ENCODE results near the gene G3BP2. TPM values are rescaled to one million over a fixed set of nuclear protein-coding genes. Genes with fewer than 3 reads are reported as not detected.

The G3BP2 gene
- total and polyA plus RNA-seq, 2 donors (not counting 1 experiment from before 2014, with no cell fraction given): 33.0 to 154 TPM

DNA sequence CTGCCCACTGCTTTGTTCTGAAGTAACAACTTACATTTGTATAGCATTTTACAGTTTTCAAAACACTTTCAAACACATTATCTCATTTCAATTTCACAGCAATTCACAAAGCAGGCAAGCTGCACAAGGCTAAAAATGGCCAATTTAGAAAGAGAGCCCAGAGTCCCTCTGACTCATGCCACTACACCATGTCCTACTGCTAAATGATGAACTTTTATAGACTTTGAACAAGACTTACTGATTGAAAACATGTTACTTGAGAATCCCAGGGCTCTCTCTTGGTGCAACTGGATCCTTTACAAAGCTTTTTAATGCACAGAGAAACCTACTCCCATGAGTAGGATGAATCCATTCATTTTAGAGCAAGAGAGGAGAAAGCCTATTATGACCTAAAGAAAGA lies 5.8 kb upstream of the G3BP2 start:
- Histone ChIP-seq H3K4me1 (ENCODE audit: control insufficient read depth in 2 of 2, insufficient read depth in 2 of 2, low read length in 2 of 2) (peaks cover 3 to 8% of the 10 kb centered on the region in 2 donors), H3K27ac (ENCODE audit: low read length in 2 of 2) (no peak overlapping the region), H3K27me3 (replicated peaks in 1 of 4; ENCODE audit: control extremely low read depth in 1 of 4, control insufficient read depth in 3 of 4, insufficient read depth in 4 of 4, low read length in 3 of 4) (no peaks in the 10 kb centered on the region), H3K9me3 (ENCODE audit: control extremely low read depth in 1 of 3, control insufficient read depth in 2 of 3, insufficient read depth in 1 of 3, low read length in 2 of 3) (no peaks in the 10 kb centered on the region), H3K4me3 (ENCODE audit: control extremely low read depth in 1 of 5, extremely low read depth in 1 of 5, insufficient read depth in 1 of 5, low read depth in 2 of 5, low read length in 4 of 5) (no peak overlapping the region), H4K20me1 (ENCODE audit: control insufficient read depth, insufficient read depth, low read length, poor library complexity, severe bottlenecking) (no peaks in the 10 kb centered on the region), H3K9ac (ENCODE audit: low read length) (no peak overlapping the region), H3K36me3 (replicated peaks in 1 of 2; ENCODE audit: control extremely low read depth in 1 of 2, control insufficient read depth in 1 of 2, extremely low read depth in 1 of 2, insufficient read depth in 2 of 2, low read length in 1 of 2) (no peaks in the 10 kb centered on the region), H3K4me2 (replicated peaks; ENCODE audit: low read depth, low read length, poor library complexity, severe bottlenecking) (no peak overlapping the region), H3K79me2 (ENCODE audit: control insufficient read depth, insufficient read depth, low read length) (peaks cover 13% of the 10 kb centered on the region), H2AFZ (ENCODE audit: insufficient read depth, low read depth, low read length, poor library complexity, severe bottlenecking) (no peak overlapping the region)
- ChIA-PET POLR2A (no interaction called here), CTCF (interaction anchor here (0.7 kb wide), 1 partner anchor 14 kb away, joined by 3 read pairs; no protein-coding TSS in a partner anchor)
- no peak overlapping the region for H3K27ac Mint-ChIP-seq
- H3K4me1 Mint-ChIP-seq: peaks cover 8% of the 10 kb centered on the region
- TF ChIP-seq, protein P1, sequence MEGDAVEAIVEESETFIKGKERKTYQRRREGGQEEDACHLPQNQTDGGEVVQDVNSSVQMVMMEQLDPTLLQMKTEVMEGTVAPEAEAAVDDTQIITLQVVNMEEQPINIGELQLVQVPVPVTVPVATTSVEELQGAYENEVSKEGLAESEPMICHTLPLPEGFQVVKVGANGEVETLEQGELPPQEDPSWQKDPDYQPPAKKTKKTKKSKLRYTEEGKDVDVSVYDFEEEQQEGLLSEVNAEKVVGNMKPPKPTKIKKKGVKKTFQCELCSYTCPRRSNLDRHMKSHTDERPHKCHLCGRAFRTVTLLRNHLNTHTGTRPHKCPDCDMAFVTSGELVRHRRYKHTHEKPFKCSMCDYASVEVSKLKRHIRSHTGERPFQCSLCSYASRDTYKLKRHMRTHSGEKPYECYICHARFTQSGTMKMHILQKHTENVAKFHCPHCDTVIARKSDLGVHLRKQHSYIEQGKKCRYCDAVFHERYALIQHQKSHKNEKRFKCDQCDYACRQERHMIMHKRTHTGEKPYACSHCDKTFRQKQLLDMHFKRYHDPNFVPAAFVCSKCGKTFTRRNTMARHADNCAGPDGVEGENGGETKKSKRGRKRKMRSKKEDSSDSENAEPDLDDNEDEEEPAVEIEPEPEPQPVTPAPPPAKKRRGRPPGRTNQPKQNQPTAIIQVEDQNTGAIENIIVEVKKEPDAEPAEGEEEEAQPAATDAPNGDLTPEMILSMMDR (IDR thresholded peaks at IDR 0.05): no peak
- no peak for TF ChIP-seq EZH2 (IDR thresholded peaks at IDR 0.05; ENCODE audit: borderline replicate concordance, insufficient read depth, low read depth, low read length, poor library complexity, severe bottlenecking)
- DNase-seq: no peak
- H3K9me3 Mint-ChIP-seq (ENCODE audit: insufficient read depth): no peaks in the 10 kb centered on the region
- intact Hi-C loops (cut with micrococcal nuclease): no loop called here
- no peak for ATAC-seq (ENCODE audit: low read depth)
- no peak overlapping the region for H3K4me3 Mint-ChIP-seq
- H3K27me3 Mint-ChIP-seq: no peaks in the 10 kb centered on the region

DNA sequence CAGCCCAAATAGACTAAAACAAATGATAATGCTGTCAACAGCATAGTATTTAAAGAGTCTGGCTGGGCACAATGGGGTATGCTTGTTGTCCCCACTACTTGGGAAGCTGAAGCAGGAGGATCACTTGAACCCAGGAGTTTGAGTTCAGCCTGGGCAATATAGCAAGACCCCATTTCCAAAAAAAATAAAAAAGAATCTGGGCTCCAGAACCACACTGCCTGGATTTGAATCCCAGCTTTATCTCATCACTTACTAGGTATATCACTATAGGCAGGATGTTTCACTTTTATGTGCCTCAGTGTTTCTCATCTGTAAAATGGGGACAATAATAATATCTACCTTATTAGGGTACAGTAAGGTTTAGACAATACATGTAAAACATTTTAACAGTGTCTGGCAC lies 5.3 kb upstream of the G3BP2 start:
- TF ChIP-seq EZH2 (IDR thresholded peaks at IDR 0.05; ENCODE audit: borderline replicate concordance, insufficient read depth, low read depth, low read length, poor library complexity, severe bottlenecking): no peak
- H3K9ac ChIP-seq (ENCODE audit: low read length): no peak overlapping the region
- ATAC-seq (ENCODE audit: low read depth) (no peak), DNase-seq (no peak)
- H3K79me2 ChIP-seq (ENCODE audit: control insufficient read depth, insufficient read depth, low read length): peaks cover 14% of the 10 kb centered on the region
- CTCF ChIA-PET: interaction anchor here (0.7 to 1.0 kb wide), 2 partner anchors 15 to 44 kb away, joined by 3 read pairs; no protein-coding TSS in a partner anchor
- no peaks in the 10 kb centered on the region for H4K20me1 ChIP-seq (ENCODE audit: control insufficient read depth, insufficient read depth, low read length, poor library complexity, severe bottlenecking)
- intact Hi-C loops (cut with micrococcal nuclease): no loop called here
- no peaks in the 10 kb centered on the region for H3K36me3 ChIP-seq (replicated peaks in 1 of 2; ENCODE audit: control extremely low read depth in 1 of 2, control insufficient read depth in 1 of 2, extremely low read depth in 1 of 2, insufficient read depth in 2 of 2, low read length in 1 of 2)
- Mint-ChIP-seq H3K27ac (no peak overlapping the region), H3K27me3 (no peaks in the 10 kb centered on the region), H3K9me3 (ENCODE audit: insufficient read depth) (no peaks in the 10 kb centered on the region), H3K4me1 (peaks cover 12% of the 10 kb centered on the region), H3K4me3 (no peak overlapping the region)
- H3K9me3 ChIP-seq (ENCODE audit: control extremely low read depth in 1 of 3, control insufficient read depth in 2 of 3, insufficient read depth in 1 of 3, low read length in 2 of 3): no peaks in the 10 kb centered on the region
- H3K4me1 ChIP-seq (ENCODE audit: control insufficient read depth in 2 of 2, insufficient read depth in 2 of 2, low read length in 2 of 2): peaks cover 6 to 12% of the 10 kb centered on the region in 2 donors
- H3K27ac ChIP-seq (ENCODE audit: low read length in 2 of 2): no peak overlapping the region
- no peak overlapping the region for H3K4me3 ChIP-seq (ENCODE audit: control extremely low read depth in 1 of 5, extremely low read depth in 1 of 5, insufficient read depth in 1 of 5, low read depth in 2 of 5, low read length in 4 of 5)
- no peaks in the 10 kb centered on the region for H3K27me3 ChIP-seq (replicated peaks in 1 of 4; ENCODE audit: control extremely low read depth in 1 of 4, control insufficient read depth in 3 of 4, insufficient read depth in 4 of 4, low read length in 3 of 4)
- POLR2A ChIA-PET: no interaction called here
- no peak overlapping the region for H2AFZ ChIP-seq (ENCODE audit: insufficient read depth, low read depth, low read length, poor library complexity, severe bottlenecking)
- no peak overlapping the region for H3K4me2 ChIP-seq (replicated peaks; ENCODE audit: low read depth, low read length, poor library complexity, severe bottlenecking)

Data from B cell (primary cell).